ENCODE measurements around the gene CLP1.
"Not testable (repeated sequence)": the region's sequence is repeated elsewhere in the genome, so short reads cannot be mapped to it uniquely, and the experiment has no call there.

Gene CLP1

DNA sequence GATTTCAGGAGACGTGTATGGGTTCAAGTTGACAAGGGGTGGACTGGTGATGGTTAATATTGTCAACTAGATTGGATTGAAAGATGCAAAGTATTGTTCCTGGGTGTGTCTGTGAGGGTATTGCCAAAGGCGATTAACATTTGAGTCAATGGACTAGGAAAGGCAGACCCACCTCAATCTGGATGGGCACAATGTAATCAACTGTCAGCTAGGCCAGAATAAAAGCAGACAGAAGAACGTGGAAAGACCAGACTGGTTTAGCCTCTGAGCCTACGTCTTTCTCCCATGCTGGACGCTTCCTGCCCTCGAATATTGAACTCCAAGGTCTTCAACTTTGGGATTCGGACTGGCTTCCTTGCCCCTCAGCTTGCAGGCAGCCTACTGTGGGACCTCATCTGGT lies 6.2 kb upstream of the CLP1 start:
- Histone ChIP-seq H3K27me3 (replicated peaks) (peaks cover 18% of the 10 kb centered on the region), H3K27ac (no peak overlapping the region), H3K4me3 (ENCODE audit: low read depth, low read length) (no peak overlapping the region), H3K36me3 (replicated peaks) (no peaks in the 10 kb centered on the region)
- TF ChIP-seq, protein P1, sequence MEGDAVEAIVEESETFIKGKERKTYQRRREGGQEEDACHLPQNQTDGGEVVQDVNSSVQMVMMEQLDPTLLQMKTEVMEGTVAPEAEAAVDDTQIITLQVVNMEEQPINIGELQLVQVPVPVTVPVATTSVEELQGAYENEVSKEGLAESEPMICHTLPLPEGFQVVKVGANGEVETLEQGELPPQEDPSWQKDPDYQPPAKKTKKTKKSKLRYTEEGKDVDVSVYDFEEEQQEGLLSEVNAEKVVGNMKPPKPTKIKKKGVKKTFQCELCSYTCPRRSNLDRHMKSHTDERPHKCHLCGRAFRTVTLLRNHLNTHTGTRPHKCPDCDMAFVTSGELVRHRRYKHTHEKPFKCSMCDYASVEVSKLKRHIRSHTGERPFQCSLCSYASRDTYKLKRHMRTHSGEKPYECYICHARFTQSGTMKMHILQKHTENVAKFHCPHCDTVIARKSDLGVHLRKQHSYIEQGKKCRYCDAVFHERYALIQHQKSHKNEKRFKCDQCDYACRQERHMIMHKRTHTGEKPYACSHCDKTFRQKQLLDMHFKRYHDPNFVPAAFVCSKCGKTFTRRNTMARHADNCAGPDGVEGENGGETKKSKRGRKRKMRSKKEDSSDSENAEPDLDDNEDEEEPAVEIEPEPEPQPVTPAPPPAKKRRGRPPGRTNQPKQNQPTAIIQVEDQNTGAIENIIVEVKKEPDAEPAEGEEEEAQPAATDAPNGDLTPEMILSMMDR (IDR thresholded peaks at IDR 0.05; ENCODE audit: low read depth, low read length, missing control alignments) = no peak
- DNase-seq = no peak
- in situ Hi-C loops (cut with HindIII; ENCODE audit: low pct_ligation_motif_present, low sequenced_read_pairs) = no loop called here

DNA sequence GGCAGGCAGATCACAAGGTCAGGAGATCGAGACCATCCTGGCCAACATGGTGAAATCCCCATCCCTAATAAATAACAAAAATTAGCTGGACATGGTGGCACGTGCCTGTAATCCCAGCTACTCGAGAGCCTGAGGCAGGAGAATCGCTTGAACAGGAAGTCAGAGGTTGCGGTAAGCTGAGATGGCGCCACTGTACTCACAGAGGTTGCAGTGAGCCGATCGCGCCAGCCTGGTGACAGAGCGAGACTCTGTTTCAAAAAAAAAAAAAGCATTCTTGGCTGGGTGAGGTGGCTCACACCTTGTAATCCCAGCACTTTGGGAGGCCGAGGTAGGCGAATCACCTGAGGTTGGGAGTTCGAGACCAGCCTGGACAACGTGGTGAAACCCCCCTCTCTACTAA lies 5.3 kb upstream of the CLP1 start:
- in situ Hi-C loops (cut with HindIII; ENCODE audit: low pct_ligation_motif_present, low sequenced_read_pairs); DNase-seq; H3K27ac ChIP-seq; H3K36me3 ChIP-seq (replicated peaks); H3K4me3 ChIP-seq (ENCODE audit: low read depth, low read length); H3K27me3 ChIP-seq (replicated peaks): not testable (repeated sequence)

DNA sequence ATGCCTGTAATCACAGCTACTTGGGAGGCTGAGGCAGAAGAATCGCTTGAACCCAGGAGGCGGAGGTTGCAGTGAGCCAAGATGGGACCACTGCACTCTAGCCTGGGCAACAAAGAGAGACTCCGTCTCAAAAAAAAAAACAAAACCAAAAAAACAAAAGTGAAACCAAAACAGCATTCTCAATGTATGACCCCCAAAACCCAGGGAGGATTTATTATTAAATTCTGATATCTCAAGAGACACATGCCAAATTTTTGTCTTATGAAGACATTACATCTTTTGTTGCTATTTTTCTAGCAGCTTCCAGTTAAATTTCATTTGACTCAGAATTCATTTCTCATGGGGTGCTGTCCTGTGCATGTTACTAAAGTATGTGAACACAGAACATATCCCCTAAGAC lies 4.9 kb upstream of the CLP1 start:
- H3K27me3 ChIP-seq (replicated peaks) = peaks cover 5% of the 10 kb centered on the region
- DNase-seq = no peak
- H3K36me3 ChIP-seq (replicated peaks) = no peaks in the 10 kb centered on the region
- in situ Hi-C loops (cut with HindIII; ENCODE audit: low pct_ligation_motif_present, low sequenced_read_pairs) = no loop called here
- H3K27ac ChIP-seq = no peak overlapping the region
- H3K4me3 ChIP-seq (ENCODE audit: low read depth, low read length) = no peak overlapping the region
- TF ChIP-seq, protein P1 (IDR thresholded peaks at IDR 0.05; ENCODE audit: low read depth, low read length, missing control alignments) = no peak

DNA sequence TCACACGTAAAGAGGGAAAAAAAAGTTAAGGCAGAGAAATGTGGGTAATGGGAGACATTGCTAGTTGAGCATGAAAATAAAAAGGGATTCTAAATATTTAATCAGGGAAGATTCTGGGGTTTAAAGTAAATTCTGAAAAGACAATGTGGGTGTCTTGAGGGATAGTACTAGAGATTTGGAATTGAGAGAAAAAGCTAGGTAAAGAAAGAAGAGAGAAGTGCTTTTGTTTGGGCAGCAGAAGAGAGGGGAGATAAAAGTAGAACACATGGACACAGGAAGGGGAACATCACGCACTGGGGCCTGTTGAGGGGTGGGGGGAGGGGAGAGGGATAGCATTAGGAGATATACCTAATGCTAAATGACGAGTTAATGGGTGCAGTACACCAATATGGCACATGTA lies 4.4 kb upstream of the CLP1 start:
- no peaks in the 10 kb centered on the region for H3K27me3 ChIP-seq (replicated peaks)
- TF ChIP-seq, protein P1 (IDR thresholded peaks at IDR 0.05; ENCODE audit: low read depth, low read length, missing control alignments) = no peak
- no peak for DNase-seq
- H3K27ac ChIP-seq = no peak overlapping the region
- H3K4me3 ChIP-seq (ENCODE audit: low read depth, low read length) = no peak overlapping the region
- in situ Hi-C loops (cut with HindIII; ENCODE audit: low pct_ligation_motif_present, low sequenced_read_pairs) = no loop called here
- H3K36me3 ChIP-seq (replicated peaks) = no peaks in the 10 kb centered on the region

DNA sequence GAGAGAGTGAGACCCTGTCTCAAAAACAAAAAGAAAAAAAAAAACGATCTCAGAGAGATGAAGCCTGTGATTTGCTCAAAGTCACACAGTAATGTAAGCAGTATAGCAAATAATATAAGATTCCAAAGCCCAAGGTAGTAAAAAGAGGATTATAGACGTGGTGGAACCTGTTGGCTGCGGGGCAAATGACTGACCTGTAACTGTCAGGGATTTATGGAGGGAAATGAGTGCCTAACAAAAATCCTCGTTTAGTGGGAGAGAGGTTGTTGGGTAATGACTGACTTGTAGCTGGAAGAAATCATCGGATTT lies 723 bp upstream of the CLP1 start:
- Histone ChIP-seq H3K27me3 (replicated peaks) (no peaks in the 10 kb centered on the region), H3K36me3 (replicated peaks) (peaks cover 20% of the 10 kb centered on the region), H3K27ac (peak overlapping the region; percentile 71), H3K4me3 (ENCODE audit: low read depth, low read length) (peak overlapping the region; percentile 91)
- DNase-seq = no peak
- TF ChIP-seq, protein P1 (IDR thresholded peaks at IDR 0.05; ENCODE audit: low read depth, low read length, missing control alignments) = no peak
- in situ Hi-C loops (cut with HindIII; ENCODE audit: low pct_ligation_motif_present, low sequenced_read_pairs) = no loop called here

DNA sequence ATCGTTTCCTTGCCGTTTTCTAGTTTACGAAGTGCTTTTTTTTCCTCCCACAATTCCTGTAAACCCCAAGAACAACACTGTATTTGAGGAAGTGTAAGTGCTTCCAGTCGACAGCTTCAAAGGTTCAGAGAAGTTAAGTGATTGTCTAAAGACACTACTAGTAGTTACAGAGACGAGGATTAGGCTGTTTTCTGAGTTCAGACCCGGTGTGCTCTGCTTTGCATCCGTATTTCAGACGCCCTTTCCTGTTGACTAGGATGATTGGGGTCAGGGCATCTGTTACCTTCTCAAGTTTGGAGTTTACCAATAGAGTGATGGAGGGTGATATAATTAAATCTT lies 430 bp downstream of the CLP1 start:
- peak overlapping the region; percentile 91 for H3K4me3 ChIP-seq (ENCODE audit: low read depth, low read length)
- no peaks in the 10 kb centered on the region for H3K27me3 ChIP-seq (replicated peaks)
- DNase-seq = no peak
- H3K36me3 ChIP-seq (replicated peaks) = peaks cover 28% of the 10 kb centered on the region
- no peak overlapping the region for H3K27ac ChIP-seq
- TF ChIP-seq, protein P1 (IDR thresholded peaks at IDR 0.05; ENCODE audit: low read depth, low read length, missing control alignments) = no peak
- in situ Hi-C loops (cut with HindIII; ENCODE audit: low pct_ligation_motif_present, low sequenced_read_pairs) = no loop called here
